Natural killer cell treated with Interleukin-12 subunit alpha and Interleukin-12 subunit beta and Interleukin-15 and Interleukin-18, amount 100 ng/mL, for 72 hours (primary cell): ENCODE measurements around the gene ELOVL7. TPM values are rescaled to one million over a fixed set of nuclear protein-coding genes. Genes with fewer than 3 reads are reported as not detected.
"Not testable (repeated sequence)": the region's sequence is repeated elsewhere in the genome, so short reads cannot be mapped to it uniquely, and the experiment has no call there.

Experiments
- ATAC-seq, 2 donors: fragments of 150-1000 bp; cut with Tn5 transposase in 1 of 2; sonication (Bioruptor Pico), chemical (Tn5 transposase) in 1 of 2; 2 replicates each; pipeline ENCODE4 v1.10.0; 2021
- DNase-seq: peaks from one replicate; pipeline ENCODE4 v3.0.0; 2022; ENCODE audit warnings: low spot score
- H3K27ac Mint-ChIP-seq, 2 donors: 1 replicate in 1 of 2; 2 replicates in 1 of 2; pipeline ENCODE4 v1.8.0; 2022; ENCODE audit warnings: mixed read lengths in 2 of 2, mild to moderate bottlenecking in 1 of 2, moderate library complexity in 1 of 2
- H3K27me3 Mint-ChIP-seq, 2 donors: 1 replicate in 1 of 2; 2 replicates in 1 of 2; pipeline ENCODE4 v1.8.0; 2022; ENCODE audit warnings: mixed read lengths in 2 of 2
- H3K36me3 Mint-ChIP-seq: one replicate; pipeline ENCODE4 v1.8.0; 2022; ENCODE audit warnings: mixed read lengths
- H3K4me1 Mint-ChIP-seq, 2 donors: 1 replicate in 1 of 2; 2 replicates in 1 of 2; pipeline ENCODE4 v1.8.0; 2022; ENCODE audit warnings: low read depth in 2 of 2, mixed read lengths in 2 of 2, mild to moderate bottlenecking in 1 of 2
- H3K4me3 Mint-ChIP-seq: one replicate; pipeline ENCODE4 v1.8.0; 2022; ENCODE audit warnings: mixed read lengths
- H3K9me3 Mint-ChIP-seq: 2 replicates; pipeline ENCODE4 v1.8.0; 2022; ENCODE audit warnings: mixed read lengths
- total RNA-seq, 2 donors: library from RNA; stranded (reverse); gene quantifications; one replicate each; pipeline ENCODE4 v1.2.3, GENCODE V29; 2022

ELOVL7 gene
- total RNA-seq, 2 donors from 2014 or later = 0.42 TPM; not detected in 1

DNA sequence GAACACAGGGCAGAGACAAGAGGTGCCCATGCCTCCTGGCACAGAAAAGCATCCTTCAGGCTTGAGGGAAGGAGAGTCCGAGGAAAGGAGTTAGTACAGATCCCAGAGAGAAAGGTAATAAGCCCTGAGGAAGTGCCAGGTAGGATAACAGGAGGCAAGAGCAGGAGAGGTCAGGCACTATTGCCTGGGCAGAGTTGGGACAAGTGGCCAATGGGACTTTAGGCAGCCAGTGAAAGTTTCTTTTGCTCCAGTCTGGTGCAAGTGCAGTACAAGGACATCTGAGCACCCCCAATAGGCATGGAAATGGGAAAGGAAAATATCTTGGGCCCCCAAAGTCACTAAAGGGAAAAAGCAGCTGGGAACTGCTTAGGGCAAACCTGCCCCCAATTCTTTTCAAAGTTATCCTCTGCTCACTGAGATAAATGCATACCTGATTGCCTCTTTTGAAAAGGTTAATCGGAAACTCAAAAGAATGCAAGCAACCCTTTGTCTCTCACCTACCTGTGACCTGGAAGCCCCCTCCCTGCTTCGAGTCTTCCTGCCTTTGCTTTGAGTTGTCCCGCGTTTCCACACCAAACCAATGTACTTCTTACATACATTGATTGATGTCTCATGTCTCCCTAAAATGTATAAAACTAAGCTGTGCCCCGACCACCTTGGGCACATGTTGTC, 46.5 kb downstream of the ELOVL7 start:
- Mint-ChIP-seq H3K27ac (no peak overlapping the region), H3K4me3 (no peak overlapping the region), H3K4me1 (no peaks in the 10 kb centered on the region), H3K27me3 (no peaks in the 10 kb centered on the region), H3K9me3 (peaks cover 6% of the 10 kb centered on the region), H3K36me3 (no peaks in the 10 kb centered on the region)
- ATAC-seq (no peak), DNase-seq (no peak)

DNA sequence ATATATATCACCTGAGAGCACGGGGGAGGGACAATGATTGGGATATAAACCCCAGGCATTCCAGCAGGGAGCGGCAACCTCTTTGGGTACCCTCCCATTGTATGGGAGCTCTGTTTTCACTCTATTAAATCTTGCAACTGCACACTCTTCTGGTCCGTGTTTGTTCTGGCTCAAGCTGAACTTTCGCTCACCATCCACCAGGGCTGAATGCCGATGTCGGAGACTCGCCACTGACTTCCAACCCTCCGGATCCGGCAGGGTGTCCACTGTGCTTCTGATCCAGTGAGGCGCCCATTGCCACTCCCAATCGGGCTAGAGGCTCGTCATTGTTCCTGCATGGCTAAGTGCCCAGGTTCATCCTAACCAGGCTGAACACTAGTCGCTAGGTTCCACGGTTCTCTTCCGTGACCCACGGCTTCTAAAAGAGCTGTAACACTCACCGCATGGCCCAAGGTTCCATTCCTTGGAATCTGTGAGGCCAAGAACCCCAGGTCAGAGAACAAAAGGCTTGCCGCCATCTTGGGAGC, 48.6 kb downstream of the ELOVL7 start:
- DNase-seq, H3K4me3 Mint-ChIP-seq, H3K36me3 Mint-ChIP-seq, H3K9me3 Mint-ChIP-seq, H3K27me3 Mint-ChIP-seq, ATAC-seq, H3K4me1 Mint-ChIP-seq, H3K27ac Mint-ChIP-seq: not testable (repeated sequence)

DNA sequence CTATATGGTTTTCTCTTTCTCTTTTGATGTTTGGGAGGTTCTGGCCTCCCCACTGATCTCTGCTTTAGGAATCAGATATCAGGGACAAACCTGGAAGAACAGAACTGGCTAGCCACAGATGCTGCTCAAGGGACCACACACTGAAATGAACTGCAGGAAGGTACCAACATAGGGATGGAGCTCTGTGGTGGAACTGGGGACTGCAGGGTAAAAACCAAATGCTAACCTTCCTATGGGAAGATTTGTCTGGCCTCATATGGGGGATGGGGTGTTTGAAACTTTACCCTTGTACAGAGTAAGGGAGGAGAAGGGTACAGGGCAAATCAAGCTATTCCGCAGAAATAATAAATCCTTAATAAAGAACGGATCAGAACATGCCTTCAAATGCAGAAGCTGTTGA, 49.4 kb downstream of the ELOVL7 start:
- no peak overlapping the region for H3K4me3 Mint-ChIP-seq
- ATAC-seq = no peak
- H3K9me3 Mint-ChIP-seq = peaks cover 6% of the 10 kb centered on the region
- H3K27me3 Mint-ChIP-seq = peaks cover 0 to 4% of the 10 kb centered on the region in 2 donors
- DNase-seq = no peak
- no peaks in the 10 kb centered on the region for H3K36me3 Mint-ChIP-seq
- no peaks in the 10 kb centered on the region for H3K4me1 Mint-ChIP-seq
- no peak overlapping the region for H3K27ac Mint-ChIP-seq

DNA sequence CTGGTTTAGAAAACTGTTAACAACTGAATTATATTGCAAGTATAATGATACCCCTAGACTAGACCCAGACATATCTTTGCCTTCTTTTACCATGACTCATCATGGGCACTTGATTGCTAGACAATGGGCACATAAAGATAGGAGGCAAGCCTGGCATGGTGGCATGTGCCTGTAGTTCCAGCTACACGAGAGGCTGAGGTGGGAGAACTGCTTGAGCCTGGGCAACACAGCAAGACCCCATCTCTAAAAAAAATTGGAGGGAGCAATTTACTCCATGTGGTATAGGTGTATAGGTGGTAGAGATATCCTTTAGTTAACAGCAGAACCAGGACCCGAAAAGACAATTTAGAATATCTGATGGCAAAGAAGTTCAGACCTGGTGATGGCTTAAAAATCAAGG, 51.6 kb downstream of the ELOVL7 start:
- no peak for ATAC-seq
- H3K4me1 Mint-ChIP-seq = no peaks in the 10 kb centered on the region
- H3K36me3 Mint-ChIP-seq = no peaks in the 10 kb centered on the region
- no peak overlapping the region for H3K27ac Mint-ChIP-seq
- peaks cover 6% of the 10 kb centered on the region for H3K9me3 Mint-ChIP-seq
- DNase-seq = no peak
- no peak overlapping the region for H3K4me3 Mint-ChIP-seq
- peaks cover 0 to 4% of the 10 kb centered on the region in 2 donors for H3K27me3 Mint-ChIP-seq

DNA sequence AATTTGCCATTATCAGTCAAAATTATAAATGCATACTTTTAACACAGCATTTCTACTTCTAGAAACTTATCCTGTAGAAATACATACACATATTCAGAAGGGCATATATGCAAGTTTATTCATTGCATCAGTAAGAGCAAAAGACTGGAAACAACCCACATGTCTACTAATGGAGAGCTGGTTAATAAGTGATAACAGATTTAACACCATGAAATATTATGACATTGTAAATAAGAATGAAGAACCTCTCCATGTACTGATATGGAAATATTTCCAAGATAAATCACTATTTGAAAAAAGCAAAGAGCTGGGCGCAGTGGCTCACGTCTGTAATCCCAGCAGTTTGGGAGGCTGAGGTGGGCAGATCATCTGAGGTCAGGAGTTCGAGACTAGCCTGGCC, 54.5 kb downstream of the ELOVL7 start:
- Mint-ChIP-seq H3K27me3 (peaks cover 0 to 4% of the 10 kb centered on the region in 2 donors), H3K27ac (no peak overlapping the region), H3K4me3 (no peak overlapping the region), H3K4me1 (no peaks in the 10 kb centered on the region), H3K9me3 (peaks cover 2% of the 10 kb centered on the region), H3K36me3 (no peaks in the 10 kb centered on the region)
- no peak for DNase-seq
- no peak for ATAC-seq

DNA sequence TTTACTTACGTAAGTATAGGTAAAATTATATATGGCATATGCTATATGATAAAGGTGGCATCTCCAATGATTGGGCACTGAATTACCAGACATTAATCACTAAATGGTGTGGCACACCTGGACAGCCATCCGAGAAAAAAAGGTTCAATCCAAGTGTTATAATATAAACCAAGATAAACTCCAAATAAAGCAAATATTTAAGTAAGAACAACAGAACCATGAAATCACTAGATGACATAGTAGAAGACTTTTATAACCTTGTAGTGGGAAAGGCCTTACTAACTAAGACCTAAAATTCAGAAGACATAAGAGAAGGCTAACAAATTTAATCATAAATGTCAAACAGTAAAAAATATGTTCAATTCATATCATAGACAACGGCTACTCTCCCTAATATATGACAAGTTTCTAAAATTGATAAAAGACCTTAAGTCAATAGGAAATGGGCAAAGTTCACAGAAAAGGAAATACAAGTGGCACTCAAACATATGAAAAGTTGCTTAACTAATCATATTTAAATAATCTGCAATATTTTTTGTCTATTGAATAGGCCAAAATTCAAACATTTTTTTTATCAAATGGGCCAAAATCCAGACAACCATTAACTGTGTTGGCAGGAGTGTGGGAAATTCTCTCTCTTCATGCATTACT, 55.1 kb downstream of the ELOVL7 start:
- Mint-ChIP-seq H3K27me3 (peaks cover under 1 to 4% of the 10 kb centered on the region in 2 donors), H3K27ac (no peak overlapping the region), H3K4me1 (no peaks in the 10 kb centered on the region), H3K4me3 (no peak overlapping the region), H3K36me3 (no peaks in the 10 kb centered on the region), H3K9me3 (peaks cover 2% of the 10 kb centered on the region)
- DNase-seq (no peak), ATAC-seq (no peak)

DNA sequence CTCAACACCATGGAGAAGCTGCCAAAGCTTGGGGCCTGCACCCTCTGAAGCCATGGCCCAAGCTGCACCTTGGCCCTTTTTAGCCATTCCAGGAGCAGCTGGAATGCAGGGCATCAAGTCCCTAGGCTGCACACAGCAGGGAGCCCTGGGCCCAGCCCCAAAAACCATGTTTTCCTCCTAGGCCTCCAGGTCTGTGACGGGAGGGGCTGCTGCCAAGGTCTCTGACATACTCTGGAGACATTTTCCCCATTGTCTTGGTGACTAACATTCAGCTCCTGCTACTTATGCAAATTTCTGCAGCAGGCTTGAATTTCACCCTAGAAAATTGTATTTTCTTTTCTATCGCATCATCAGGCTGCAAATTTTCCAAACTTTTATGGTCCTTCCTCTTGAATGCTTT, 64.6 kb downstream of the ELOVL7 start:
- H3K4me1 Mint-ChIP-seq = no peaks in the 10 kb centered on the region
- peaks cover 4 to 14% of the 10 kb centered on the region in 2 donors for H3K27me3 Mint-ChIP-seq
- ATAC-seq = no peak
- peaks cover 6% of the 10 kb centered on the region for H3K9me3 Mint-ChIP-seq
- no peak overlapping the region for H3K4me3 Mint-ChIP-seq
- no peak for DNase-seq
- H3K36me3 Mint-ChIP-seq = no peaks in the 10 kb centered on the region
- no peak overlapping the region for H3K27ac Mint-ChIP-seq

DNA sequence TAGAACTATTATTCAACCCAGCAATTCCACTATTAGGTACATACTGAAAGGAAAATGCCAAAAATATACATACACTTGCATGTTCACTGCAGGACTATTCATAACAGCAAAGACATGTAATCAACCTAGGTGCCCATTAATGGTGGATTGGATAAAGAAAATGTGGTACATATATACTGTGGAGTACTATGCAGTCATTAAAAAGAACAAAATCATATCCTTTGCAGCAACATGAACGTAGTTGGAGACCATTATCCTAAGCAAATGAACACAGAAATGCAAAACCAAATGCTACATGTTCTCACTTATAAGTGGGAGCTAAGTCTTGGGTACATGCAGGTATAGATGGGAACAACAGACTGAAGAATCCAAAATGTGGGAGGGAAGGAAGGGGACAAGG, 67.7 kb downstream of the ELOVL7 start:
- Mint-ChIP-seq H3K27me3 (peaks cover 2 to 7% of the 10 kb centered on the region in 2 donors), H3K4me3 (no peak overlapping the region), H3K36me3 (no peaks in the 10 kb centered on the region), H3K27ac (no peak overlapping the region), H3K9me3 (peaks cover 9% of the 10 kb centered on the region), H3K4me1 (no peaks in the 10 kb centered on the region)
- ATAC-seq (no peak), DNase-seq (no peak)

DNA sequence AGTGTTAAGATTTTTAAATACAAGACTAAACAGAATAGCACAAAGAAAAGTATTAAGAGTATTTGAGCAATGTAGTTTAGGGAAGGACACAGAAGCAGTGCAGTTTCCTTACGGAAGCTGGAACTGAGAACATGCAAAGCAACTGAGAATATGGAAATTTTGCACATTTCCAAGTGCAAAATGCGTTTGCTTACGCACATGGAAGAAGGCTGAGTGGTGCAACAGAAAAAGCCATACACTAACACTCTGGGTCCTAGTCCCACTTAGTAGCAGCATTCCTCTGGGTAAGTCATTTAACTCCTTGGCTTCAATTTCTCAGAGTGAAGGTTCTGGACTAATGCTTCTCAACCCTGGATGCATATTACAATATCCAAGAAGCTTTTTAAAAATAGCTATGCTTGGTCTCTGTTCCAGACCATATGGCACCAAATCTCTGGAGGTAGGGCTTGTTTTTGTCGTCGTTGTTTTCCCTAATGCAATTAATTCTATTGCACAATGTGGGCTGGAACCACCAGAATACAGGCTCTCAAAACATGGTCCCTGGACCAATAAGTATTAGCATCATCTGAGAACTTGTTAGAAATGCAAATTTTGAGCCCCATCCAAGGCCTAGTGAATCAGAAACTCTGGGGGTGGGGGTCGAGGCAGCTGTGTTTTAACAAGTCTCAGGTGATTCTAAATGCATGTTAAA, 78.9 kb downstream of the ELOVL7 start:
- H3K27ac Mint-ChIP-seq = no peak overlapping the region

DNA sequence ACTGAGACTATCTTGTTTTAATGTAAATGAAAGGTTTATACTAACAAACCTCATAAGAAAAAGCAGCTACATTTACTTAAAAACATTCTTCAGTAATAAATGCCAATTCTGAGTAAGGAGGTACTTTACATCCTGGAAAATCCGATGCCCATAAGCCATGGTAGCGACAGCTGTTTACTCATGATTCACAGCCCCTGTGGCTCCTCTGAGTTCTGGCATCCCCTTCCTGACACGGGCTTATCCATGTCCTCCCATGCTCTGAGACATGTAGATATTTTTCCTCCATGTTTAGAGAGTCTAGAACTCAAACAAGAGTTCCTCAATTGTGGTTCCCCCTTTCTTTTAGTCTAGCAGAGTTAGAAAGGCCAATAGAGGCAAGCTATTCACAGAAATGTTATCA, 81.0 kb downstream of the ELOVL7 start:
- Mint-ChIP-seq H3K4me1 (no peaks in the 10 kb centered on the region), H3K36me3 (no peaks in the 10 kb centered on the region), H3K27me3 (peaks cover 0 to 7% of the 10 kb centered on the region in 2 donors), H3K9me3 (no peaks in the 10 kb centered on the region), H3K4me3 (no peak overlapping the region), H3K27ac (no peak overlapping the region)
- DNase-seq (no peak), ATAC-seq (no peak)

More for the DNA sequence above, 78.9 kb downstream of the ELOVL7 start:
- ATAC-seq (no peak), DNase-seq (no peak)
- Mint-ChIP-seq H3K27me3 (peaks cover 0 to 7% of the 10 kb centered on the region in 2 donors), H3K9me3 (no peaks in the 10 kb centered on the region), H3K4me3 (no peak overlapping the region), H3K36me3 (no peaks in the 10 kb centered on the region), H3K4me1 (no peaks in the 10 kb centered on the region)

DNA sequence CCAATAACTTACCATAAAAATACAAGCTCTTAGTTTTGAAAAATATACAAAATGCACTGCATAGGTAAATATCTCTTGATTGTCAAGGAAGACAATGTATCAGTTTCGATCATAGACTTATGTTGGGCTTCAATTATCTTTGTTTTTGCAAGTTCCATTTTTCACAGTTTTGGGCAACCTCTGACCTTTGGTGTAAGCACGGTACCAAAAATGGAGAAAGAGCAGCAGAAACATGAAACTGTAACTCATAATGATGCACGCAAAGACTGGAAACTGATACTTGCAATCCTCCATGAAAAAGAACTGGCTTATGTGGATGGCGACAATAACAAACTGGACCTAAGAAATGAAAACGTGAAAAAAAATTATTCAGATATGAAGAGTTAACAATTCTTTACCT, 89.6 kb downstream of the ELOVL7 start:
- H3K27ac Mint-ChIP-seq = no peak overlapping the region
- H3K4me3 Mint-ChIP-seq = no peak overlapping the region
- peaks cover 3 to 7% of the 10 kb centered on the region in 2 donors for H3K27me3 Mint-ChIP-seq
- no peaks in the 10 kb centered on the region for H3K36me3 Mint-ChIP-seq
- ATAC-seq (no peak), DNase-seq (no peak)
- H3K4me1 Mint-ChIP-seq = no peaks in the 10 kb centered on the region
- no peaks in the 10 kb centered on the region for H3K9me3 Mint-ChIP-seq

DNA sequence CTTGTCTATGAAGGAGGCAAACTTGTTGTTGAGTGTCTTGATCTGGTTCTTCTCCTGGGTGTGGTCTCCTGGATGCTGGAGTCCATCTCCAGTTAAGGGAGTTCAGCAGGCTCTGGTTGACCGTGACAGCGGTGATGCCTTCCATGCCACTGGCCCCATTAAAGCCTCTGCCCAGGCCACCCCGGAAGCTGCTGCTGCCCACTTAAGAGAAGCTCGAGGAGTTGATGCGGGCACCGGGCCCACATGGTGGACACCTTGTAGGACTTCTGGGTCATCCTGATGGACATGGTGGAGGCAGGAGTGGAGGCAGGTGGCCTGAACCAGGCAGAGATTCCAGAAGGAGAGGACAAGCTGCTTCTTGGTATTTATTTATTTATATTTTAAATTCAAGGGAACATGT, 99.4 kb downstream of the ELOVL7 start:
- Mint-ChIP-seq H3K4me1 (no peaks in the 10 kb centered on the region), H3K4me3 (no peak overlapping the region), H3K9me3 (peaks cover 8% of the 10 kb centered on the region), H3K36me3 (peaks cover 10% of the 10 kb centered on the region), H3K27me3 (peaks cover 3 to 16% of the 10 kb centered on the region in 2 donors), H3K27ac (no peak overlapping the region)
- ATAC-seq (no peak), DNase-seq (no peak)

DNA sequence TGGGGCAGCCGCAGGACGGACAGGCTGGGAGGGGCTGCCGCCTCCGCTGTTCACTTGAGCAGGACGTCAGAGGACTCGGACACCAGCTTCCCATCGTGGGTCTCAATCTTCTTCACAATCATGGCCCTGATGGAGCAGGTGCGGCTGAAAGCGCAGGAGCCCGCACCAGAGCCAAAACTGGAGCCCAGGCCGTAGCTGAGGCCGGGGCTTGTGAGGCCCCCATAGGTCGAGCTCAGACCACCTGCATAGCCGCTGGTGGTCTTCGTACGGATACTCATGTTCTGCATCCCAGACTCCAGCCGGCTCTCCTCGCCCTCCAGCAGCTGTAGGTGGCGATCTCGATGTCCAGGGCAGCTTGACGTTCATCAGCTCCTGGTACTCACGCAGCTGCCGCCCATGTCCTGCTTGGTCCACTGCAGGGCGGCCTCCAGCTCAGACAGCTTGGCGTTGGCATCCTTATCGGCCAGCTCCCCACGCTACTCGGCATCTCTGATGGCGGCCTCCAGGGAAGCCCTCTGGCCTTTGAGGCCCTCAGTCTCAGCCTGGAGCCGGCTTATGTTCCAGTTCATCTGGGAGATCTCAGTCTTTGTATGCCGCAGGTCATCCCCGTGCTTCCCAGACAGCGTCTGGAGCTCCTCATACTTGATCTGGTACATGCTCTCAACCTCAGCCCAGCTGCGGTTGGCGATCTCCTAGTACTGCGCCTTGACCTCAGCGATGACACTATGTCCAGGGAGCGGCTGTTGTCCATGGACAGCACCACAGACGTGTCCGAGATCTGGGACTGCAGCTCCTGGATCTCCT, 100.4 kb downstream of the ELOVL7 start:
- Mint-ChIP-seq H3K4me1 (no peaks in the 10 kb centered on the region), H3K9me3 (peaks cover 8% of the 10 kb centered on the region), H3K36me3 (peaks cover 10% of the 10 kb centered on the region), H3K27me3 (peaks cover 3 to 16% of the 10 kb centered on the region in 2 donors), H3K4me3 (no peak overlapping the region), H3K27ac (no peak overlapping the region)
- ATAC-seq (no peak), DNase-seq (no peak)
